Measurements from ENCODE around the gene PCDH15.
"Not testable (repeated sequence)": the region's sequence is repeated elsewhere in the genome, so short reads cannot be mapped to it uniquely, and the experiment has no call there.

The PCDH15 gene

DNA sequence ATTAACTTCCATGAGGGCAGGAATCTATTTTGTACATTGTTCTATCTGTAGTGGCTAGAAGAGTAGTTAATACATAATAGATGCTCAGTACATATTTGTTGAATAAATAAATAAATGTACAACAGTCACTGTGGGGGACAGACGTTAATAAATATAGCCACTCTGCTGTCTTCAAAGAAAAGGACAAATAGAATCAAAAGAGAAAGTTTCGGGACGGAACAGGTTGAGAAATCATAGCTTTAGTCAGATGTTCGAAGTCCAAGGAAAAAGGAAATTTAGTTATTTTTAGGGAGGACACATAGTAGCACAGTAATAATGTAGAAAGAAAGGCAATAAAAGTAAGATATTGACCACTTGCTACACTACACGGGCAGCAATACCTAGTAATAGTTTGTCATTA lies 861.4 kb downstream of the PCDH15 start:
- DNase-seq (ENCODE audit: low read depth, low spot score), result no peak
- no peak overlapping the region for H3K4me3 ChIP-seq (ENCODE audit: low read length)

DNA sequence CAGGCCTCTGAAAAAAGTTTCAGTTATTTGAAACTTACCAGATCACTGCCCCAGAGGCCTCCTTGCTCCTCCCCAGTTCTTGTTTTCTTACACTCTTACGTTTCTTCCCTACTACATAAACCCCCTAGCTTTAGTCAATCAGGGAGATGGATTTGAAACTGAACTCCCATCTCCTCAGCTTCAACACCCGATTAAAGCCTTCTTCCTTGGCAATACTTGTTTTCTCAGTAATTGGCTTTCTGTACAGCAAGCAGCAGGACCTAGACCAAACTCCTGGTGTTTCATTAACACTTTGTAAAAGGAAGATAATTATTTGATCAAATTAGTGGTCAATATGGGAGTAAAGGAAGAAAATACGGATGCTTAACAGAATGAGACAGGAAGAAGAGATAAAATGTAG lies 870.4 kb downstream of the PCDH15 start:
- DNase-seq (ENCODE audit: low read depth, low spot score), result no peak
- H3K4me3 ChIP-seq (ENCODE audit: low read length), result no peak overlapping the region

DNA sequence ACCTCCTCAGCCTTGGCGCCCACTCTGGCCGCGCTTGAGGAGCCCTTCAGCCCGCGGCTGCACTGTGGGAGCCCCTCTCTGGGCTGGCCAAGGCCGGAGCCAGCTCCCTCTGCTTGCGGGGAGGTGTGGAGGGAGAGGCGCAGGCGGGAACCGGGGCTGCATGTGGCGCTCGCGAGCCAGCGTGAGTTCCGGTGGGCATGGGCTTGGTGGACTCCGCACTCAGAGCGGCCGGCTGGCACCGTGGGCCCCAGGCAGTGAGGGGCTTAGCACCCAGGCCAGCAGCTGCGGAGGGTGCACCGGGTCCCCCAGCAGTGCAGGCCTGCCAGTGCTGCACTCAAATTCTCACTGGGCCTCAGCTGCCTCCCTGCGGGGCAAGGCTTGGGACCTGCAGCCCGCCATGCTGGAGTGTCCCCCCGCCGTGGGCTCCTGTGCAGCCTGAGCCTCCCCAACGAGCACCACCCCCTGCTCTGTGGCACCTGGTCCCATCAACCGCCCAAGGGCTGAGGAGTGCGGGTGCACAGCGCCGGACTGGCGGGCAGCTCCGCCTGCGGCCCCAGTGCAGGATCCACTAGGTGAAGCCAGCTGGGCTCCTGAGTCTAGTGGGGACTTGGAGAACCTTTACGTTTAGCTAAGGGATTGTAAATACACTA lies 876.9 kb downstream of the PCDH15 start:
- H3K4me3 ChIP-seq (ENCODE audit: low read length); DNase-seq (ENCODE audit: low read depth, low spot score): not testable (repeated sequence)

- DNase-seq (ENCODE audit: low read depth, low spot score), result no peak
- no peak overlapping the region for H3K4me3 ChIP-seq (ENCODE audit: low read length)
Measured at GRCh38 chr10:53918755-53919154, 882.3 kb downstream of the PCDH15 start.

DNA sequence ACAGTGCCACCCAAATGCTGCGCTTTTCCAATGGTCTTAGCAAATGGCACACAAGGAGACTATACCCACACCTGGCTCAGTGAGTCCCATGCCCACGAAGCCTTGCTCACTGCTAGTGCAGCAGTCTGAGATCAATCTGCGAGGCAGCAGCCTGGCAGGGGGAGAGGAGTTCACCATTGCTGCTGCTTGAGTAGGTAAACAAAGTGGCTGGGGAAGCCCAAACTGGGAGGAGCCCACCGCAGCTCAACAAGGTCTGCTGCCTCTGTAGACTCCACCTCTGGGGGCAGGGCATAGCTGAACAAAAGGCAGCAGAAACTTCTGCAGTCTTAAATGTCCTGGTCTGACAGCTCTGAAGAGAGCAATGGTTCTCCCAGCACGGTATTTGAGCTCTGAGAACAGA lies 891.2 kb downstream of the PCDH15 start:
- no peak overlapping the region for H3K4me3 ChIP-seq (ENCODE audit: low read length)
- no peak for DNase-seq (ENCODE audit: low read depth, low spot score)

DNA sequence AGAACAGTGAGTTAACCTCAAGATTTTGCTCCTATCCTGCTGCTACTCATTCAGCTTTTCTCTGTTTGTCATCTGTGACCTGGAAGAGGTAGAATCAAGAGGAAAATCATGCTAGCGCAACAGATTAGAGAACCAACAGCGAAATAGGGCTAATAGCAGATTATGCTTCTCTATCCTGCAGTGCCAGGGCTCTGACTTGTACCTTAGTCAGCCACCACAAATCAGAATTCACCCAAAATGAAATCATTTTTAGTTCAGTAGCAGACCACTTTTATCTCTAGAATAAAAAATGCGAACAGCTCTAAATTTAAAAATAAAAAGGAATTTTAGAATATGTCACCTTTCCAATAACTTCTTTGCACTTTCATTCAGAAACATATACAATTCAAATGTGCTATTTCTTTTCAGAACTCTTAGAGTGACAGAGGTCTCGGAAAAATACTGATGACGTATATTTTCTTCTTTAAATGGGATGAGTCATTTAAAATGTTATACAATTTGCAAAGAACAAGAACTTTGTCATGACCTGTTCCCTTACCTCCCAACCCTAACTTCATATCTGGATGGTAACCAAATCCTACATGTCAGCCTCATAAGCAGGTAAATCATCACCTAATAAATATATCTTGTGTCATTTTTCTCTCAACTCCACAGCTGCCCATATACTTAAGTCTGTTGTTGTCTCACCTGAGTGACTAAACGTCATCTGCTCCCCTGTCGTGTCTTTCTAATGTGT lies 896.4 kb downstream of the PCDH15 start:
- no peak for DNase-seq (ENCODE audit: low read depth, low spot score)
- no peak overlapping the region for H3K4me3 ChIP-seq (ENCODE audit: low read length)

DNA sequence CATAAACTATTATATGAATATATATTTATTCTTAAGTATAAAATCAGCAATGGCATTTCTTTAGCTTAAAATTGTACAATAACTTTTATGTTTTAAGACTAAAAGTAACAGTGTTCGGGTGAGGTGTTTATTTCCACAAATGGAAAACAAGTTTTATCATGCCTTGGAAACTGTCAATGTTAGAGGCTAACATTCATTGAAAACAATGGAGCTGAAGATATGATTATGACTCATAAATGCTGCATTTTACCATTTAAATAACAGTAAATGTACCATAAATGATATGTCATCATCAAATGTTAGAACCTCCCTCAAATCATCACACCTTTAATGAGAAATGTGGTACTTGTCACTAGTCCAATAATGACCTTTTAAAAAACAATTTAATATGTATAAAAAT lies 897.3 kb downstream of the PCDH15 start:
- DNase-seq (ENCODE audit: low read depth, low spot score), result no peak

DNA sequence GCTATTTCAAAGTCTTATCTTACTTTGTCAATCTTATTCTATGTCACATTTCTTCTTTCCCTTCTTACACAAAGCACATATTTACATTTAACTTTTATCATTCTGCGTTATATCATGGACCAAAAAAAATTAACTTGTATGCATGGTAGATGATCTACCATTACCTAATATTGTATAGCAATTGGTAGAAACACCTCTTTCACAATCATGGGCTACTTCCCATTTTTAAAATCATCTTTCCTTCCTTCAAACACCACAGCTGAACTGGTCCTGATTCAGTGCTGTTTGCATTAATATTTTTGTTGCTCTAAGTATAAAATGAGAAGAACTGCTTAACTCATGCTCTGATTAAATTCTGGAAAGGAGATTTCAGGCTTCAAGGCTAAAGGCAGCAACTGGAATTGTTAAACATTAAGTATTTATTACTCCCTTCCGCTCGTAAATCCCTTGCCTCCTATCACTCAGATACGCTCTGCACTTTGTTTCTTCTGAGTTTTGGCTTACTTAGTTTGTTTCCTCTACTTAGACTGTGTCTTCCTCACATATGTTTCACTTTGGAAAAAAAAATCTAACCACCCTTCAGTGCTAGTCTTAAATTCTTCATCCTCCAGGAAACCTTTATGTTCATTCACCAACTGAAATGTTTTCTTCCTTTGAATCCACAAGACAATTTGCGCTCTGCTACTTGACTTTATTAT lies 901.4 kb downstream of the PCDH15 start:
- H3K4me3 ChIP-seq (ENCODE audit: low read length), result no peak overlapping the region

More for the DNA sequence above, 897.3 kb downstream of the PCDH15 start:
- no peak overlapping the region for H3K4me3 ChIP-seq (ENCODE audit: low read length)

GRCh38 chr10:53898532-53898931 lies 902.5 kb downstream of the PCDH15 start:
- no peak overlapping the region for H3K4me3 ChIP-seq (ENCODE audit: low read length)
- DNase-seq (ENCODE audit: low read depth, low spot score), result no peak

More for the DNA sequence above, 901.4 kb downstream of the PCDH15 start:
- no peak for DNase-seq (ENCODE audit: low read depth, low spot score)

- H3K4me3 ChIP-seq (ENCODE audit: low read length), result no peak overlapping the region
- DNase-seq (ENCODE audit: low read depth, low spot score), result no peak
Measured at GRCh38 chr10:53894145-53894544, 906.9 kb downstream of the PCDH15 start.

- no peak for DNase-seq (ENCODE audit: low read depth, low spot score)
- no peak overlapping the region for H3K4me3 ChIP-seq (ENCODE audit: low read length)
Measured at GRCh38 chr10:53893061-53893460, 908.0 kb downstream of the PCDH15 start.

- no peak overlapping the region for H3K4me3 ChIP-seq (ENCODE audit: low read length)
- no peak for DNase-seq (ENCODE audit: low read depth, low spot score)
Measured at GRCh38 chr10:53886325-53887300, 914.4 kb downstream of the PCDH15 start.

GRCh38 chr10:53864846-53865245 lies 936.2 kb downstream of the PCDH15 start:
- no peak overlapping the region for H3K4me3 ChIP-seq (ENCODE audit: low read length)
- DNase-seq (ENCODE audit: low read depth, low spot score), result no peak

DNA sequence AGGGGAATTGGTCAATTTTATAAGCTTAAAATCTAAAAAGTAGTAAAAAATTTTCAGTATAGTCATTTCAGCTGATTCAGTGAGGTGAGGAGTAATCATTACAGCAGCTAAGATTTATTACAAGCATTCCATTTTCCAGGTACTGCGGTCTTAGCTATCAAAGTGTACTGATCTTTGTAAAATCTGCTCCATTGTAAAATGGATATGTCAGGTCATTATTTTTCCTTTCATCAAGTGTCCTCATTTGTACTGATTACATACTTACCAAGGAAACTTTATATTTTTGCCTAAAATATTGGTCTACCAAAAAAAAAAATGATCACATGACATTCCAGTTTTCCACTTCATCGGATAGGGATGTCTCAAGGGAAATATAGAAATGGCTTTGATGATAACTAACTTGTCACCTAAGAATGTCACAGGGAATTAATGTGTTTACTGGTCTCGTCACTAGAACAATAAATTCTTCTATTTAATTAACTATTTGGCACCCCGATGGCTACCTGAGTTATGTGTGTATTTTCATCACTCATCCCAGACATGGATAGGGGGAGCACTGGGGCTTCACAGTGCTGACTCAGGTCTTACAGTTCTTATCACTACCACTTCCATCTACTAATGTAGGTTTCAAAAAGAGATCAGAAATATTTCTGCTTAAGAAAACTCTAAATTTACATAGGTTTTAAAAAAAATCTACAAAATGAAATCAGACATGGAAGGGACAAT lies 948.4 kb downstream of the PCDH15 start:
- no peak for DNase-seq (ENCODE audit: low read depth, low spot score)
- H3K4me3 ChIP-seq (ENCODE audit: low read length), result no peak overlapping the region

GRCh38 chr10:53846809-53847208 lies 954.2 kb downstream of the PCDH15 start:
- DNase-seq (ENCODE audit: low read depth, low spot score), result peak; percentile 7
- H3K4me3 ChIP-seq (ENCODE audit: low read length), result no peak overlapping the region

GRCh38 chr10:53843736-53844362 lies 957.2 kb downstream of the PCDH15 start:
- DNase-seq (ENCODE audit: low read depth, low spot score), result no peak
- no peak overlapping the region for H3K4me3 ChIP-seq (ENCODE audit: low read length)

DNA sequence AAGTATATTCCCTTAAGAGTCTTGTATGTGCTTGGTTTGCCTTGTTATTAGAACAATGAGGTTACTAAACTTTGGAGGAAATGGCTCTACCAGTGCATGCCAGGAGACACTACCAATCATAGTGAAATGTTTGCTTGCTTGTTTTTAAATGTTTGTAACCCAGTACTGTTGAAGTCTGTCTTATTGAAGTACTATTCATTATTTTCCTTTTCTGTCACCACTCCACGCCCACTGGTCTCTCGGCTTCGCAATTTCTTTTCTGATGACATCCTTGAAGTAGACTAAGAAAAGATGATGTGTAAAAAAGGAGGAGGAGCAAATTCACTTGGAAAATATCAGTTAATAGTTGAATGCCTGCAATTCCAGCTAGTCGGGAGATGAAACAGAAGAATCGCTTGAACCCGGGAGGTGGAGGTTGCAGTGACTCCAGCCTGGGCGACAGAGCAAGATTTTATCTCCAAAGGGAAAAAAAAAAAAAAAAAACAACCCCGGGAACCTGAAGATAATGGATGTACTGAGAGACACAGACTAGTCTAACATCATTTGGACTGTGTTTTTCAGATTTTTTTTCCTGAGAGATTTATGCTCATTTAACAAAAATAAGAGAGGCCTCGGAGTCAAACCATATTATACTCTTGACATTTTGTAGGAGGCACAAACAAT lies 959.4 kb downstream of the PCDH15 start:
- no peak overlapping the region for H3K4me3 ChIP-seq (ENCODE audit: low read length)
- DNase-seq (ENCODE audit: low read depth, low spot score), result no peak

- no peak overlapping the region for H3K4me3 ChIP-seq (ENCODE audit: low read length)
- DNase-seq (ENCODE audit: low read depth, low spot score), result no peak
Measured at GRCh38 chr10:53840653-53841052, 960.4 kb downstream of the PCDH15 start.
